Measurements from ENCODE around the gene POLD2.
A peak's percentile ranks its signal among the peaks of the same experiment; 100 is the strongest.

POLD2 gene

GRCh38 chr7:44101303-44101965 is 21.9 kb downstream of the POLD2 start:
- DNase-seq = no peak

GRCh38 chr7:44100458-44101302 is 22.7 kb downstream of the POLD2 start:
- no peak for DNase-seq

- DNase-seq = no peak
These were observed 23.7 kb downstream of the POLD2 start for GRCh38 chr7:44099669-44100068.

GRCh38 chr7:44098092-44099068 is 25.0 kb downstream of the POLD2 start:
- no peak for DNase-seq

GRCh38 chr7:44097064-44097932 is 26.1 kb downstream of the POLD2 start:
- DNase-seq = no peak

GRCh38 chr7:44096326-44096881 is 26.9 kb downstream of the POLD2 start:
- no peak for DNase-seq

GRCh38 chr7:44095781-44096180 is 27.6 kb downstream of the POLD2 start:
- no peak for DNase-seq

- DNase-seq = no peak
These were observed 28.3 kb downstream of the POLD2 start for GRCh38 chr7:44094883-44095592.

- no peak for DNase-seq
These were observed 29.0 kb downstream of the POLD2 start for GRCh38 chr7:44094365-44094764.

- DNase-seq = no peak
These were observed 30.2 kb downstream of the POLD2 start for GRCh38 chr7:44093102-44093641.

GRCh38 chr7:44087911-44088838 is 35.2 kb downstream of the POLD2 start:
- DNase-seq = no peak

GRCh38 chr7:44086627-44087026 is 36.7 kb downstream of the POLD2 start:
- DNase-seq = no peak

GRCh38 chr7:44085546-44085945 is 37.8 kb downstream of the POLD2 start:
- no peak for DNase-seq

GRCh38 chr7:44084701-44085100 is 38.6 kb downstream of the POLD2 start:
- no peak for DNase-seq

- no peak for DNase-seq
These were observed 39.6 kb downstream of the POLD2 start for GRCh38 chr7:44083796-44084195.

- peak; percentile 97 for DNase-seq
These were observed 40.7 kb downstream of the POLD2 start for GRCh38 chr7:44082541-44083207.

GRCh38 chr7:44081266-44081748 is 42.0 kb downstream of the POLD2 start:
- no peak for DNase-seq

GRCh38 chr7:44080686-44081265 is 42.6 kb downstream of the POLD2 start:
- DNase-seq = no peak

- DNase-seq = no peak
These were observed 43.2 kb downstream of the POLD2 start for GRCh38 chr7:44080118-44080517.
